NCI-H526 treated with DMSO at 0.1 percent for 48 hours (cell line): Measurements from ENCODE around the gene SMIM7.
"Not testable (repeated sequence)": the region's sequence is repeated elsewhere in the genome, so short reads cannot be mapped to it uniquely, and the experiment has no call there.

Source experiments
- DNase-seq: peaks from one replicate; lab custom pipeline; 2025; lab: John Stamatoyannopoulos, UW

The SMIM7 gene

GRCh38 chr19:16654627-16655026, 5.3 kb downstream of the SMIM7 start:
- DNase-seq: no peak

DNA sequence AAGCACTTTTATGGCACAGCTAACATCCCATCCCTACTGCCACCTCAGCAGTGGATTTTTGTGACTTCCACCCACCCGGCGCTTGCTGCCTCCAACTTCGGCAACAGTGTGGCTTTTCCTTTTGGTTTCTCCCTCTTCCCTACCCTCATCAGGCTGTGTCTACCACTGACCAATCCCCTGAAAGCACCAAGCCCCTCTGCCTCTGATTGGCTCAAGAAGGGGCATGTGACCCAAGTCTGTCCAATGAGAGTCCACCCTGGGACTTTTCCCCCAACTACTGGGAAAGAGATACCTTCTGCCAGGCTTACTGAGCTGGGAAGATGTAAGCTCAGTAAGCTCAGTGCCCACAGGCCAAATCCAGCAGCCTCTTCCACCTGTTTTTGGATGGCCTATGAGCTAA, 5.8 kb downstream of the SMIM7 start:
- DNase-seq: no peak

DNA sequence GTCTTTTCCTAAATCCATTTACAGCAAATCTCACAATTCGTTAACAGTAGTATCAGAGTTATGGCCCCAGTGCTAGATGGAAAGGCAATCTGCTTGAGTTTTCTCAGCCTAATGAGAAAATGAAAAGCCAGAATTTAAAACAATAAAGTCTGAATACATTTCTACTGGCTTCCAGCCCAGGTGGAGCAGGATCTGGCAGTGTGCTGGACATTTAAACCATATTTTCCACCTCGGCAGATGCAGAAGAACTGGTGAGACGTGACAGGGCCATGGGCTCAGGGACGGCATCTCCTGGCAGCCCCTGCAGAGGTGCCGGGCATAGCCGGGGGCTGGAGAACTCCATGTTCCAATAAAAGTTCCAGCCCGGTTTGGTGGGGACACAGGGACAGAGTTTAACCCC, 7.1 kb downstream of the SMIM7 start:
- no peak for DNase-seq

DNA sequence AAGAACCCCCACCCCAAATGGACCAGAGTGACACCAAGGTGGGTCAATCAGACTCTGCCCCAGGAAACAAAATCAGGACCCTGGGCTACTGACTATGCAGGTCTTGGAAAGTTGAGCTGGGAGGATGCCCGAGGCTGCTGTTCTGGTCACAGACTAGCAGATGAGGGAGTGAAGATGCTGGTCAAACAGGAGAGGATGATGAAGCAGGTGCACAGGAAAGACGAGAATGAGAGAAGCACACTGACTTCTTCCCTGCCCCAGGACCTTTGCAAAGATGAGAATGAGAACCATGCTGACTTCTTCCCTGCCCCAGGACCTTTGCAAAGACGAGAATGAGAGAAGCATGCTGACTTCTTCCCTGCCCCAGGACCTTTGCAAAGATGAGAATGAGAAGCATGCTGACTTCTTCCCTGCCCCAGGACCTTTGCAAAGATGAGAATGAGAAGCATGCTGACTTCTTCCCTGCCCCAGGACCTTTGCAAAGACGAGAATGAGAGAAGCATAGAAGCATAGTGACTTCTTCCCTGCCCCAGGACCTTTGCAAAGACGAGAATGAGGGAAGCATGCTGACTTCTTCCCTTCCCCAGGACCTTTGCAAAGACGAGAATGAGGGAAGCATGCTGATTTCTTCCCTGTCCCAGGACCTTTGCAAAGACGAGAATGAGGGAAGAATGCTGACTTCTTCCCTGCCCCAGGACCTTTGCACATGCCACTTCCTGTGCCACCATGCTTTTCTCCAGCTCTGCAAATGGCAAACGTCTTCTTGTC, 8.3 kb downstream of the SMIM7 start:
- DNase-seq: not testable (repeated sequence)

DNA sequence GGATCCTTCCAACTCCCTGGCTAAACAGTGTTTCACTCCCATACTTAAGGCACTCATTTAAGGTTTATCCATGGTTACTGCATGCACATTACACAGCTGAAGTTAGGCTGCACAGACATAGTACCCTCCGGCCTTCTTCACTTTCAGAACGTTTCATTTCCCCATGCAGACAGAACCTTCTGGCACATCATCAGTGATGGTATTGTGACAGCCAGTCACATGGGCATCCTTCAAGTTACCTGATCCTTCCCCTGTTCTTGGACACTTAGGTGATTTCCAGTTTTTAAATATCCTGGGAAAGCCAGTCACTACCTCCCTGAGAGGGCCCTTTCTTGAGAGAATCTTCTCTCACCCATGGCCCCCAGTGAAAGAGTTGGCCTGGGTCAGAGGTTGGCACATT, 9.1 kb downstream of the SMIM7 start:
- no peak for DNase-seq

DNA sequence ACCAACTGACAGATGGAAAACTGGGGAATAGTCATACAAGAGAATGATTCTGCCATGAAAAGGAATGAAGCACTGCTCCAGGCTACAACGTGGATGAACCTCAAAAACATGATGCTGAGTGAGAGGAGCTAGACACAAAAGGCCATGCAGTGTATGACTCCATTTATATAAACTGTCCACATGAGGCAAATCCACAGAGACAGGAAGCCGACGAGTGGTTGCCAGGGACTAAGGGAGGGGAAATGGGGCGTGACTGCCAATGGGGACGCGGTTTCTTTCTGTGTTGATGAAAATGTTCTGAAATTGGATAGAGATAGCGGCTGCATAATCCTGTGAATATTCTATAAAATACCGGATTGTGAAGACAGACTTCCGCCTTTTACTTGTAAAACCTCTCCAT, 10.2 kb downstream of the SMIM7 start:
- no peak for DNase-seq

- DNase-seq: no peak
Observed at GRCh38 chr19:16645140-16645539, 14.8 kb downstream of the SMIM7 start.

GRCh38 chr19:16641695-16642094, 18.2 kb downstream of the SMIM7 start:
- DNase-seq: no peak

- DNase-seq: no peak
Observed at GRCh38 chr19:16640951-16641350, 19.0 kb downstream of the SMIM7 start.

DNA sequence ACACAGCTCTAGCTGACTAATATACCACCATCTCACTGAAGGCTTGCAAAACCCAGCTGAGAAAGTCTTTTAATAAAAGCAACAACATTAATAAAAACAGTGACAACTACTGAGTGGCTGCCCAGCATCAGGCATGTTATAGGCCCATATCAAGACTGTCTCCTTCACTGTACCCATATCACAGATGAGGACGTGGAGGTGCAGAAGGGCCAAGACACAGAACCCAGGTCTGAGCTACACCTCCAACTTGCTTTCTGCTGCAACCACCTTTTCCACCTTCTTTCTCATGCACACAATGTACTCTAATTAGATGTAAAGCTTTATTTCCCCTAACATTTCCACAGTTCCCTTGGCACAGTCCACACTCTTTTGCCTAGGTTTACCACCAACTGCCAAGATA, 21.3 kb downstream of the SMIM7 start:
- DNase-seq: no peak

GRCh38 chr19:16637535-16637934, 22.4 kb downstream of the SMIM7 start:
- no peak for DNase-seq

DNA sequence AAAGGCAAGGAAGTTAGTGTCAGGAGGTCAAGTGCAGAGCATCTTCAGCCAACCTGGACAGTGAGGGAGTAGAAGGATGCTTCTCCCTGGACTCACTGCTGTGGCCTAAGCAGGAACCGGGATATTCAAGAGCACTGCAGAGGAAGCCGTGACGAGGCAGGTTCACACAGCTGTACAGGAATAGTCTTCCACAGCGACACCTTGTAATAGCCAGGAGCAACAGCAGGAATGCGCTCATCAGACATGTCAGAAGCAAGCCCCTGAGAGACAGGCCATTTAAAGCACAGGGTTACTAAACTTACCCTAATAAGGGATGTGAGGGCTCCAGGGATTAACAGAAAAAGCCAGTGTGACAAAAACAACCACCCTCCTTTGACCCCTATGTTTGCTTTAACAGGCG, 28.5 kb downstream of the SMIM7 start:
- DNase-seq: no peak

DNA sequence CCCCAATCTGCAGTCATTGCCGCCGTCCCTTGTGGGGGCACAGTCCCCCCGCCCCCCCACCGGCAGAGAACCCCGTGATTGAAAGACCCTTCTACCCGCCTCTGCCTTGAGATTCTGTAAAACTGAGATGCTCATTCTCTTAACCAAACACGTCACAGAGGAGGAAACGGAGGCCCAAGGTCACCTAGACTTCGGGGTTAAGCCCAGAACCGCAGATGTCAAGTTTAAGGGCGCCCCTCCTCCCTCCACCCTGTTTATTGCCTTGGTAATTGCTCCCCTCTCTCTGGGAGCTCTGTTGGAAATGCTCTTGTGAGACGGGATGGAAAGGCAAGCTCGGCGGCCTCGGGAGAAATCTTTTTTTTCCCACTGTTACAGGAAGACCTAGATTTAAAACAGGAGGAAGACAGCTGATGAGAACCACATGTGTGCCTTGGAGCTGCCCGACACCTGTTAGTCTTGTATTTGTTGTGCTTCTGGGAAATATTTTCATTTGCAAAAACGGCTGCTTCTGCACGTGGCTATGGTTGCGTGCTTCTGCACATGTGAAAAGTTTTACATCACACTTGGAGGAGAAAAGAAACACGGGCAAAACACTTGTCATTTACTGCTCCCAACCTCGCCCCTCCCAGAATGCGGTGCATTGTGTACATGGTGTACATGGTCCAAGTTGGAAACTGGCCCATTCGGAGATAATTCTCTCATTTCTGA, 30.8 kb downstream of the SMIM7 start:
- DNase-seq: no peak

- DNase-seq: peak; percentile 71
Observed at GRCh38 chr19:16628183-16628983, 31.6 kb downstream of the SMIM7 start, which contains the start of gene MED26. MED26 (minus strand) TSS chr19:16628204; CDS start chr19:16627943, 261 bp downstream.

DNA sequence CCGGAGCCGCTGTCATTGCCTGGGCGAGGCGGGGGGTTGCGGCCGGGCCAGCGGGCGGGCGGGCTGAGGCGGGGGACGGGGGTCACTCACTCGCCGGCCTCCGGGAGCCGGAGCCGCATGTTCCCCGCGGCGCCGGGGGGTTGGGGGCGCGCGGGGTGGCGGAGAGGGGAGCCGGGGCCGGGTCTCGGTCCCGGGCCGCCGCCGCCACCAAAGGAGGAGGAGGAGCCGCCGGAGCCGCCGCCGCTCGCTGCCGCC, 32.1 kb downstream of the SMIM7 start:
- DNase-seq: no peak

GRCh38 chr19:16627193-16627927, 32.6 kb downstream of the SMIM7 start:
- DNase-seq: no peak

- no peak for DNase-seq
Observed at GRCh38 chr19:16626796-16627192, 33.1 kb downstream of the SMIM7 start.

GRCh38 chr19:16625163-16625958, 34.6 kb downstream of the SMIM7 start:
- DNase-seq: no peak

DNA sequence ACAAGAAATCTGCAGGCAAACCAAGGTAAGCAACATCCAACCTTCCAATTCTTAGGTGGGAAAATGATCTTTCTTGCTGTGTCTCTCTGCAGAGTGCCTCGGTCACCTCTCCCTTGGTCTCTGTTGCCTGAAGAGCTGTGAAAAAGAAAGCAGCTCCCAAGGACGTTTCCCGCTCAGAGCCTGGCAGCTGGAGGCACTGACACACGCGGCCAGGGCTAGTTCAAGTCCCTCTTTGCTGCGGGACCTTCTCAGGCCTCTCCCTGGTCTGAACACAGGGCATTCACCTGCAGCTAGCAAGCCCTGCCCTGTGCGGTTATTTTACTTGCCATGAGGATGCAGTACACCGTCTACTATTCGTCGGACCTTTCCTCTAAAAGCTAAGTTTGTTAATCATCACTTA, 35.7 kb downstream of the SMIM7 start:
- no peak for DNase-seq

DNA sequence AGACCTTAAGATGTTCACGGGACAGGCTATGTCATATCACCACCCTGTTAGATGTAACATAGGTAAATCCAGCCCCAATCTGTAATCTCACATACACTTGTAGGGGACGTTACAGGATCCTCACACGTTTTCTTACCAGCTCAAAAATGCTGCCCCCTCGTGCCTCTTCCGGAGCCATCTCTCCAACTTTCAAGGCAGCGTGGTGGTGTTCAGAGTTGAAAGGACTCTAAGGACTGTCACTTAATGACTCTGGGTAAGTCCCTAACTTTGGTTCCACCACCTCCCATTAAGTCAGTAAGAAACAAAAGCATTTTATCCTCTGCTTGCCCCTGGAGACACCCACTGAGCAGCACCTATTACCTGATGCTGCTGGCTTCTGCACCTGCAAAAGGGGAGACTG, 36.4 kb downstream of the SMIM7 start:
- no peak for DNase-seq

GRCh38 chr19:16623066-16623465, 36.9 kb downstream of the SMIM7 start:
- no peak for DNase-seq
